Measurements from ENCODE around the gene IRS2.

The IRS2 gene

DNA sequence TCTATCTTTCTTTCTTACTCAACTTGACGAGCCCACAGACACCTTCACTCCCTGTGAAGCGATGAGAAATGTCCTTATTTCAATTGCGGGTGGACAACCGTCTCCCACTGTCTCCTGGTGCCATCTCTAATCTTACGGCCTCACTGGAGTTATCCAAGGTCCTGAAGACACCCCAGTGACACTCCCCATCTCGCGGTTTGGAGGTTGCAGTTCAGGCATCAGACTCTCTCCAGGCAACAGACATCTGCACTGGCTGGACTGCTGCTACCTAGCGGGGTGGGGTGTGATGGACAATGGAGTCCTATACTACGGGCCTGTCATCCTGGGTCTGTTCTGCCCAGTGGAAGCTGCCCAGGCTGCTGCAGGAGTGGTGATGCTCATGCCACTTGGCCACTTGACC, 18.3 kb upstream of the IRS2 start:
- DNase-seq: no peak

DNA sequence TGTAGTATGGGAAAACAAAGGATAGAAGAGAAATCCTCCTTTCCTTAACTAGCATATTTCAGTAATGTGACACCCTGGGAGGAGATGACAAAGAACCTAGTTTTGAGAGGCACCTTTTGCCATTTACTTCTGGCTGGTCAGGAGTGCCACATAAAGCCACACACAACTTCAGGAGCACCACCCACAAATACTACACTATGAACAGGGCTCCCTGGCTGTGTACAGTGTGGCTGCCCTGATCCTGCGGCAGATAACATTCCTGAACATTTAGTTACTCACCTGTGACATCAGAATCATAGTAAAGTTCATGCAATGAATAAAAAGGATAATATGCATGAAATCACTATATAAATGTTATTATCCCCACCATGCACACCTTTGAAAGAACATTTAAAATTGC, 17.4 kb upstream of the IRS2 start:
- no peak for DNase-seq

DNA sequence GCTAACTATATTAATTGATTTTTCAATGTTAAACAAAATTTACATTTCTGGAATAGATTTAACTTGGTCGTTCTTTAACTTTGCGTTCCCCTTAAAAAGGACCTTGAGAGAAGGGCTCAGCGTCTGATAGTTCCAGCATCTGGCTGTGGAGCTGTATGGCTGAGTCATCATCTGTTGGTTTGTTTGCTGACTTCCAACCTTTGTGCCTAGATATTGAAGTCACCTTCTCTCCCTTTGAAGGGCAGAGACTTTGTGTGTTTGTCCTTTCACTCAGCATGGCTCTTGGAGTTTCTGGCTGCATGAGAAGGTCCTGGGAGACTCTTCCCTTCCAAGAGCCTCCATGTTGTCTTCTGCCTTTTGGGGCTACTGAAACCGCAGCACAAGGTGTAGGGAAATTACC, 16.6 kb upstream of the IRS2 start:
- DNase-seq: no peak

DNA sequence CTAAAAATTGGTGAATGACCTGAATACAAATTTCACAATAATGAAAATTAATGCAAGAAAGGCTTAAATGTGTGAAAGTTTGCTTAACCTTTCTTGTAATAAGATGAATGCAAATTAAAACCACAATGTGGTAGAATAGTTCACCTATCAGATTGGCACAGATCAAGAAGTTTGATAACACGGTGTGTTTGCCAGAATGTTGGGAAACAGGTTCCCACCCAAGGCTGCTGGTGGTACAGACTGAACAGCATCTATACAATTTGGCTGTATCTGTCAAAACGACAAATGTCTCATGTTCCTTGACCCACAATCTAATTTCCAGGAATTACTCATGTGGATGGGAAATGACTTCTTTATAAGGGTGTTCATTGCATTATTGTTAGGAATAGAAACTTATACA, 8.6 kb upstream of the IRS2 start:
- peak; percentile 13 for DNase-seq

DNA sequence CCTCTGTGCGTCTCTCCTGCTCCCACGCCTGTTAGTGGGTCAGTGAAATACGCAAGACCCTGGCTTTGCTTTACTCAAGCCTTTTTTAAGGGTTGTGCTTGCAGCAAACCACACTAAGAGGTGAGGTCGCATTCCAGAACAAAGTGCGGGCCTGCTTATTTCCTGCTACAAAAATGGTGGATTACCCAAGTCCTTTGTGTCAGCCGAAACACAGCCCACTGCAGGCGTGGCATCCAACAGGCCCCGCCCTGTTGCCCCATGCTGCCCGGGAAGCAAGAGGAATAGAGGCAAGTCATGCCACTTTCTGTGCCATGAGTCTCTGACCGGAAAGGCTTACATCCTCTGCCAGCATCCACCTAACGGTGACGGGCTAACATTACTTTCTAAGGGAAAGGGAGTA, 7.7 kb upstream of the IRS2 start:
- no peak for DNase-seq

DNA sequence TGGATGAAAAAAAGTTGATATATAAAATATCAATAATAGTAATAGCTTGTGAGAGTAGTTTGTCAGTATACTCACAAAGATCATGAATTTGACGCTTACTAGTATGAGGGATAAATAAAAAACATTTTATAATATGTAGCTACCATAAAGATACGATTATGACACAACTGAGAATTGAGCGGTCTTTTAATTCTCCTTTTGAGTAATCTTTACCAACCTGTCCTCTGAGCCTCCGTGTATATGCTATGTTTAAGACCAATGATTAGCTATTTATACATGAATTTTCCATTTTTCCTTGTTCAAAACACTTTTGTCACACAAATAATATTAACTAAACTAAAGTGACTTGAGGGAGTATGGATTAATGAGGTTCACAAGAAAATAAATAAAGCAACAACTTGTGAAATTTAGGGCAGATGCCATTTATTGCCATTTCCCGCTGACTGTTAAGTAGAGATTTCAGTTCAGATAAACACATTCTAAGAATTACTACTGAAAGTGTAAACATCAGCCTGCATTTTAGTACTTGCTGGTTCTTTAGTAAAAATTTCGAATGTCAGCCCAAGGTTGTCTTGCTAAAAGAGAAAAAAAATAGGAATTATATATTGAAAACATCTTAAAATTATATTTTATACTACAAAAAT, 6.2 kb upstream of the IRS2 start:
- DNase-seq: peak; percentile 50

DNA sequence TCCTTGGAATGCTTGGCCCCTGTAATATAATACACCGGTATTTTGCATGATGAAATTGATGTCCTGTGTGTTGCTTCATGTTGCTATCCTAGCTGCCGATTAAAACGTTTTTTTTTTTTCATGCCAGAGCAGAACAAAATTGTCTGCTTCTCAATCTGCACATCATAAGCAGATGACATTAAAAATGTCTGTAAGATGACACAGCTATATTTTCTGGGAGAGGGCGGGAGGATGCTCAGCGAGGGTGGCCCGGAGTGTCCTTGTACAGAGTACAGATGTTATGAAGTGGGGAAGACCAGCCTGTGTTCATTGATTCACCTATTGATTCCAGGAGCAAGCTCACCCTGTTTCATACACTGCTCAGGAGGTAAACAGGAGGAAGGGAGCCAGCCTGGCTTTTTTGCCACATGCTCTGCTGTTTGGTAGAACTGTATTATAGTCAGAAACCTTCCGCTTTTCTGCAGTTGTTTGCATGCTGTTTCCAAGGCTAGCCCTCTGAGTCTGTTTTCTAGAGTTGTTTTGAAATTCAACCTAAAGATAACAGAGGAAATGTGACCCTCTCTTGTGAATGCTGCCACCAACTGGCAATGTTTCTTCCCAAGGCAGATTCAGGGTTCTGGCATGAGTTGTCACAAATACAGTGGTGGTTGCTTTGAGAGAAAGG, 4.7 kb upstream of the IRS2 start:
- DNase-seq: peak; percentile 49

DNA sequence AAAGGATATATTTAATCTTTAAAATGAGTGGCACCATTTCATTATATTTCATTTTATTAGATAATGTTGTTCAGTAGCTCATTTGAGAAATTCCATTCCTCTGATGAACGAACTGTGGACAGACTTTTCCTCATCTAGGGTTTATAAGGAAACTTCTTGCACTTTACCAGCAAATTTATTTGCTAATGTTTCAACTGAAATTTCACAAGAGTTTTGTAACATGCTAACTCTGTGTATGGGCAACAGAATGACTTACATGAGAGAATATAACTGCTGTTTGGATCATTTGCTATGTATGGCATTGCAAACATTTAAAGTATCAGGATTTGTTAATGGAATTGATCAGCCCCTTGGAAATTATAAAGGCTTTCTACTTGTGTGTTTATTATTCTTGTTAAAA, 3.7 kb upstream of the IRS2 start:
- no peak for DNase-seq

DNA sequence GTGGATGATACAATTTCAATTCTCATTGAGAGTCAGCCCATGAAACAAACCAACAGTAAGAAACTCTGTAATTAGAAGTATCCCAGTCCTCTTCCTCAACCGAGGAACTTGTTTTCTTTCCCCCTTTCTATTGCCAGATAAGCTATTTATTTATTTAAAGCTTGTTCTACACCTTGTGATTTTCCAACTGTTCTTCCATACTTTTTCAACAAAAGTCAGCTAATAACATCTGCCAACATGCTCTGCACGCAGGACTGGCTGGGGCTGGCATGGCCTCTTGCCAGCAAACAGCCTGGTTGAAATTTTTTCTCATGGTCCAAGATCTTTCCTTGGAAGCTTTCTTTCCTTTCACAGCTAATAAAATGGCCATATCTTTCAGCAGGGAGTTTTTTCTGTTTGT, 2.9 kb upstream of the IRS2 start:
- DNase-seq: no peak

DNA sequence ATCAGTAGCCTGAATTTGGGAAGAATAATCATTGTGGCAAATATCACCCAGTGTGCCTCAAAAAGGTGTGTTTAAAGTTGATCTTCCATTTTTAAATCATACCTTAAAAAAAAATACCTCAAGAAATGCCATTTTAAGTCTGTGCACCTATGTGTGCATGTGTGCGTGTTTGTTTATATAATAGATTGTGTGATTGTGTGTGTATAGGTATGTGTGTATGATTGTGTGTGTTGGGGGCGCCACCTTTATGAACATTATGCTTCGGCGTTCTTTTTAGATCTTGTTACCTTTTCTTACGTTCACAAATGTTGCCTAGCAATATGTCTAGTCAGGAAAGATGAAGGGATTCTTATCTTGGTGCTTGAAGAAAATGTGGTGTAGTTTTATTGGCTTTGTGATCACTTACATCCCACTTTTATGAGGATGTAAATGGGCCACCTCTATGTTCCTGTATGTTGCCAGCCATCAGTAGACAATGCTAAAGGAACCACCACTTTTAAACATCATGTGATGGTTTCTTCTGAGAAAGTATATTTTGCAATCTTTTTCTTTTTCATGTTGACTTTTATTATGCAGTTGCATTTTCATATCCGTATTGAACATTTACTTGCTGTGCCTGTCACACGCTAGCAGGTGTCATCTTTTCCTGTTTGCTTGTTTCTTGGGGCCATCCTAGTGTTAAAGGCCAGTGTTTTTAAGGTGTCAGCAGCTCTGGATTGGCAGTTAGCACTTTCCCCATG, 2.2 kb upstream of the IRS2 start:
- peak; percentile 42 for DNase-seq

DNA sequence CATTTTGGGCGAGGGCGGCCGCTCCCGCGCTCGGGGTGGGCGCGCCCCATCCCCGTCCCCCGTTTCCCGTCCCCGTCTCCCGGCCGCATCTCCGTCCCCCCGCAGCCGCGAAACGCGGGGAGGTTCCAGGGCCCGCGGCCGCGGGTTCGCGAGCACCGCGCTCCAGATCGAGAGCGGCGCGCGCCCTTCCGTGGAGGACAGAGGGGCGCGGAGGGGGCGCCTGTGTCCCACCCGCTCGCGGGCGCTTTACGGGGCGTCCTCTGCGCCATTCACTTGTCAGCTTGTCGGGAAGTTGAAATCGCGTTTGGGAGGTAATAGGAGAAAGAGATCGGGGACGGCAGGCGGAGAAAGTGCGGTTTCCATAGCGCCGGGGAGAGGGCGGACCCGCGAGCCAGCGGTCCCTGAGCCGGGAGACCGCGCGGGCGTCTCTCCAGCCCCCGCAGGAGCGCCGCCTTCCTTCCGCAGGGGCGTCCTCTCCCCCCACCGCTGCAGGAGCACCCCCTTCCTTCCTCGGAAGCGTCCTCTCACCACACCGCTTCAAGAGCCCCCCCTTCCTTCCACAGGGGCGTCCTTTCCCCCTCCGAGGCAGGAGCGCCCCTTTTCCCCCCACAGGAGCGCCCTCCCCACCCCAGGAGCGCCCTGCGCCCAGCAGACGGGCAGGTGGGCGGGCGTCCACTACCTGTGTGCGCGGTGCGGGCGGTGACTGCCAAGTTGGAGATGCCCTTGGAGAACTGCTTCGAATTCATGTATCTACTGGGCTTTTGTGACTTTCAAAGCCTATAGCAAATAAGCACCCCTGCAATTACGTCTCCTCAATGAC, 962 bp upstream of the IRS2 start:
- DNase-seq: peak; percentile 21

DNA sequence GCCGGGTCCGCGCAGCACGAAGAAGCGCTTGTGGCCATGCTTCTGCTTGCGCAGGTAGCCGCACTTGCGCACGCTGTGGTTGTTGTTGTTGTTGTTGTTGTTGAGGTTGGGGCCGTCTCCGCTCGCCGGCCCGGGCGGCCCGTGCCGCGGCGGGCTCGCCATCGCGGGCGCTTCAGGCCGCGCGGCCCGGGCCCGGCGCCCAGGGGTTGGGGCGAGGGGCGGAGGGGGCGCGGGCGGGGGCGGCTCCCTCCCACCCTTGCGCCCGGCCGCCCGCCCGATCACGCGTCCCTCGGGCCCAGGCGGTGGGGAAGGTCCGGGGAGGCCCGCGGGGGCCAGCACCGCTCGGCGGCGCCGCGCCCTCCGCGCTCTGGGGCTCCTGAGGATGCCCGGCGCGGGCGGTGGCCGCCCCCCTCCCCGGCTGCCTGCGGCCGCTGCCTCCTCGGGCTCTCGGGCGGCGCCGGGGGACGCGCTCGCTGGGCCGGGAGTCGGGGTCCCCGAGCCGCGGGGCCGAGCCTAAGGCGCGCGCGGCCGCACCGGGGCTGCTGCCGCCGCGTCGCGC, 412 bp downstream of the IRS2 start:
- no peak for DNase-seq

DNA sequence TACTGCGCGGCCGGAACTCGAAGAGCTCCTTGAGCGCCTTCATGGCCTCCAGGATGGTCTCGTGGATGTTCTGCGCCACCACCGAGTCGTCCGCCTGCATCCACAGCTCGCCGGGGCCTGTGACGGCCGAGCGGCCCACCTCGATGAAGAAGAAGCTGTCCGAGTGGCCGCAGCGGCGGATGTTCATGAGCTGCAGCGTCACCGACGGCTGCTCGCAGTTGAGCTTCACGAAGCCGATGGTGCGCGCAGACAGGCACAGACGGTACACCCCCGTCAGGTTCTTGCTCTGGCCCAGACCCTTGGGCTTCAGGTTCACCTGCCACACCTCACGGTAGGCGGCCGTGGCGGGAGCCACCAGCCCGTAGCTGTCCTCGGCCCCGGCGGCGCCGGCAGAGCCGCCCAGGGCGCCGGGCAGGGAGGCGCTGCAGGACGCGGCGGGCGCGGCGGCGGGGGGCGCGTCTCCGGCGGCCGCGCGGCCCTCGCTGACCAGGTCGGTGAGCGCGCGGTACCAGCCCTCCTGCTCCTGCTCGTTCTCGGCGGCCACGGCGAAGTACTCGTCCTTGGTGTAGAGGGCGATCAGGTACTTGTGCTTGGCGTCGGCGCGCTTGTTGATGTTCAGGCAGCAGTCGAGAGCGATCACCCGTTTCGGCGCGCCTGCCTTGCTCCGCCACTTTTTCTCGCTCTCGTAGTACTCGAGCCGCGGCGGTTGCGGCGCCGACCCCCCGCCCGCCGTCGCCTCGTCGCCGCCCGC, 1.1 kb downstream of the IRS2 start:
- peak; percentile 32 for DNase-seq

DNA sequence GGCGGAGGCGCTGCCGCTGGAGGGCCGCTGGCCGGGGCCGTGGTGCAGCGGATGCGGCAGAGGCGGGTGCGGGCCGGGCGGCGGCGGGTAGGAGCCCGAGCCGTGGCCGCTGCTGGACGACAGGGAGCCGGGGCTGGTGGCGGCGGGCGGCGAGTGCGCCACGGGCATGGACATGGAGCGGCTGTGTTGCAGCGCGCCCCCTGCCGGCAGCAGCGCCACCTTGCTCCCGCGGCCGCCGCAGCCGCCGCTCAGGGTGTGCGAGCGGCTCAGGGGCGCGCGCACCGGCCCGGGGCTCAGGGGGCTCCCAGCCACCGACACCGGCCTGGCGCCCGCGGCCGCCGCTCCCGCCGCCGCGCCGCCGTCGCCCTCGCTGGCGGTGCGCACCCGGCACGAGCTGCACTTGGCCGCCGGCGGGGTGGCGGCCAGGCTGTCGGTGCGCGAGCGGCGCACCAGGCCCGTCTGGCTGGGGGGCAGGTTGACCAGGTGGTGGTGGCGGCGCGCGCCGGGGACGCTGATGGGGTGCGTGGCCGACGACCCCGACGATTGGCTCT, 1.7 kb downstream of the IRS2 start:
- peak; percentile 70 for DNase-seq

DNA sequence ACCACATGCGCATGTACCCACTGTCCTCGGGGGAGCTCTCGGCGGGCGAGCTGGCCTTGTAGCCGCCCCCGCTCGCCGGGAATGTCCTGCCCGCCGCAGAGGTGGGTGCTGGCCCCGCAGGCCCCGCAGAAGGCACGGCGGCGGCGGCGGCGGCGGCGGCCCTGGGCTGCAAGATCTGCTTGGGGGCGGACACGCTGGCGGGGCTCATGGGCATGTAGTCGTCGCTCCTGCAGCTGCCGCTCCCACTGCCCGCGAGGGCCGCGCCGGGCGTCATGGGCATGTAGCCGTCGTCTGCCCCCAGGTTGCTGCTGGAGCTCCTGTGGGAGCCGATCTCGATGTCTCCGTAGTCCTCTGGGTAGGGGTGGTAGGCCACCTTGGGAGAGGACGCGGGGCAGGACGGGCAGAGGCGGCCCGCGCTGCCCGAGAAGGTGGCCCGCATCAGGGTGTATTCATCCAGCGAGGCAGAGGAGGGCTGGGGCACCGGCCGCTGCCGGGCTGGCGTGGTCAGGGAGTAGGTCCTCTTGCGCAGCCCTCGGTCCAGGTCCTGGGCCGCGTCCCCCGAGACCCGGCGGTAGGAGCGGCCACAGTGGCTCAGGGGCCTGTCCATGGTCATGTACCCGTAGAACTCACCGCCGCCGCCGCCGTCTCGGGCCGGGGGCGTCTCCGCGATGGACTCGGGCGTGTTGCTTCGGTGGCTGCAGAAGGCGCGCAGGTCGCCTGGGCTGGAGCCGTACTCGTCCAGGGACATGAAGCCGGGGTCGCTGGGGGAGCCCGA, 2.4 kb downstream of the IRS2 start:
- no peak for DNase-seq

DNA sequence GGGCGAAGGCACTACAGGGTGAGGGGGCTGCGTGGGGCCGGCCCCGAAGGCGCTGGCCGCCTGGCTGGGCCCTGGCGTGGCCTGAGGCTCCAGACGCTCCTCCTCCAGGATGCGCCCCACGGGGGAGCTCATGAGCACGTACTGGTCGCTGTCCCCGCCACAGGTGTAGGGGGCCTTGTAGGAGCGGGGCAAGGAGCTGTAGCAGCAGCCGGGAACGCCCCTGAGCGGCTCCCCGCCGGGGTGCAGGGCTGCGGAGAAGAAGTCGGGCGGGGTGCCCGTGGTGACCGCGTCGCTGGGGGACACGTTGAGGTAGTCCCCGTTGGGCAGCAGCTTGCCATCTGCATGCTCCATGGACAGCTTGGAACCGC, 3.0 kb downstream of the IRS2 start:
- DNase-seq: no peak

DNA sequence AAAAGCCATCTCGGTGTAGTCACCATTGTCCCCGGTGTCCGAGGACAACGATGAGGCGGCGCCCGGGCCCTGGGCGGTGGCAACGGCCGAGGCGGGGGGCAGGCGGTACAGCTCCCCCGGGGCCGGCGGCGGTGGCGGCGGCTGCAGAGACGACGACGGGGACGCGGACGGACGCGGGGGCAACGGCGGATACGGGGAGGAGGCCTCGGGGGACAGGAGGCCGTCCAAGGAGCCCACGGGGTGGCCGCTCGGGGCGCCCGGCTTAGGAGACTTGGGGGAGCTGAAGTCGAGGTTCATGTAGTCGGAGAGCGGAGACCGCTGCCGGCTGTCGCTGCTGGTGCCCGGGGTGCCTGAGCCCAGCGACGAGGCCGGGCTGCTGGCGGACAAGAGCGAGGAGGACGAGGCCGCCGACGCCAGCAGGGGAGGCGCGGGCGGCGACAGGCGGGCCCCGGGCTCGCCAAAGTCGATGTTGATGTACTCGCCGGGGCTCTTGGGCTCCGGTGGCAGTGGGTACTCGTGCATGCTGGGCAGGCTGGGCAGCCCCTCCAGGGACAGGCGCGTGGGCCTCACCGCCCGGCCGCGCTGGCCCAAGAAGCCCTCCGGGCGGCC, 3.5 kb downstream of the IRS2 start:
- no peak for DNase-seq

DNA sequence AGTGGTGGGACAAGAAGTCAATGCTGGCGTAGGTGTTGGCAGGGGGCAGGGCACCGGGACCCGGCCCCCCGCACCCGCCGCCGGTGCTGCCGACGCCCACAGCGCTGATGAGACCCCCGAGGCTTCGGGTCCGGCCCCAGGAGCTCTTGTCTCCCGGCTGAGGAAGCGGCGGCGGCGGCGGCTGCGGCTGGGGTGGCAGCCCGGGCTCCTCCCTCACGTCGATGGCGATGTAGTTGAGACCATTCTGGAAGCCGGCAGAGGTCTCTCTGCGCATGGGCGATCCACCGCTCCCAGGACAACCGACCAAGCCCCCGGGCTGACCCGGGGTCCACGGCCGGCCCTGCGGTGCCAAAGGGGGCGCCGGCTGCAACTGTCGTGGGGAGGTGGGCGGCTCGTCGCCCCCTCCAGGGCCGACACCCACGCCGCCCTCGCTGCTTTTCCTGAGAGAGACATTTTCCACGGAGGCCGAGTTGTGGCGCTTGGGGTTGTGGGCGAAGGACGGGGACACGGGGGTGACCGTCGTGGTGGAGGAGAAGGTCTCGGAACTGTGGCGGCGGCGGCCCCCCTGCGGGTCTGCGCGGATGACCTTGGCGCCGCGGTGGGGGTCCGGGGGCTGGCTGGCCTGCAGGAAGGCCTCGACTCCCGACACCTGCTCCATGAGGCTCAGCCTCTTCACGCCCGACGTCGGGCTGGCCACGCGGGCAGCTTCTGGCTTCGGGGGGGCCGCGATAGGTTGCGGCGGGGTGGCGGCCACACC, 4.1 kb downstream of the IRS2 start:
- no peak for DNase-seq

DNA sequence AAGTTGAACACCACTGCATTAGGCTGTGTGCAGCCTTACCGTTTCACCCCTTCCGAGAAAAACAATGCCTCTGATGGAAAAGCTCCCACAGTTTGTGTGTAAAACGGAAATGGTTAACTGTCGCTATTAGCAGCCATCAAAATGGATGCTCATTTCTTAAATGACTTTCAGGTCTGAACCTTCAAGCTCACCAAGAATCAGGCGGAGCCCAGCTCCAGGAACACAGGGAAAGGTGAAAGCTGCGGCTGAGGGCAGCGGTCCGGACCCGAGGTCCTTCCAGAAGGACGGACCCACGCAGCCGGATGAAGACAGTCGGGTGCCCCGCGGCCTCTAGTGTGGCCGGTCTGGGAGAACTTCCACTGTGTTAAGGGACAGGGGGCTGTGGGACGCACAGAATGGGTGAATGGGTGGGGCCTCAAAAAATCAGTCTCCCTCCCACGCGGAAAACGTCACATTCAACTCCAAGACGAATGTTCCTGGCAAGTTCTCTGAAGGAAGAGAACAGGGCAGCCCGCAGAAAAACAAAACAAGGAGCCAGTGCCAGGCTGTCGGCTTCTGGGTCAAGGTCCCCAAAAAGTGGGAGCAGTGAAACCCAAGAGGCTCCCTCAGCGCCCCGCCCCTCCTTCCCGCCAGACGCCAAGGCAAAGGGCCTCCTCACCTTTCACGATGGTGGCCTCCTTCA, 4.9 kb downstream of the IRS2 start:
- no peak for DNase-seq

Data from activated CD4-positive, alpha-beta T cell treated with anti-CD3 and anti-CD28 coated beads, Interleukin-10, Interleukin-2, amounts not matched to agents 100 ng/mL and 50 ng/mL, durations not matched to agents 16 hours and 8 hours (primary cell).